Endothelial cell of umbilical vein (primary cell): ENCODE results near the gene ASB2. TPM values are rescaled to one million over a fixed set of nuclear protein-coding genes. Genes with fewer than 3 reads are reported as not detected.

Source experiments
- BruUV-seq: library from RNA; stranded (reverse); fragments of 400-500 nt; replicated peaks from 2 replicates; lab custom pipeline; 2021; lab: Mats Ljungman, UMichigan
- CTCF ChIA-PET: fragments of 300-600, 350-600 bp; sonication (Branson Sonifier 250); formaldehyde crosslinking; loops from one replicate; lab custom pipeline; 2021; ENCODE audit warnings: antibody characterized with exemption, inconsistent platforms; lab: Charles Lee
- POLR2A ChIA-PET: fragments of 300-600, 350-600 bp; sonication (Branson Sonifier 250); formaldehyde crosslinking; loops from one replicate; lab custom pipeline; 2021; ENCODE audit warnings: antibody characterized with exemption, inconsistent platforms; lab: Charles Lee
- DNase-seq: peaks from one replicate; pipeline ENCODE4 v3.0.0-alpha.2; 2011; ENCODE audit warnings: low read depth, low spot score
- FAIRE-seq: peaks from 2 replicates; lab custom pipeline; 2011; peaks lifted over from hg19 to GRCh38; lab: Jason Lieb, UNC
- H2AFZ ChIP-seq: 2 replicates; pipeline ENCODE4 v1.6.0; 2012; ENCODE audit warnings: low read depth, low read length, control low read depth, inconsistent platforms
- H3K27ac ChIP-seq: 2 replicates; pipeline ENCODE4 v1.5.1; 2011; ENCODE audit warnings: low read depth, mild to moderate bottlenecking, control low read depth, low read length, moderate library complexity; ENCODE audit not compliant: insufficient read depth
- H3K27me3 ChIP-seq, 2 experiments: 2 replicates each; pipeline versions ENCODE4 v1.6.0 to v1.6.1; 2011; ENCODE audit warnings: low read length in 2 of 2, mixed read lengths in 1 of 2; ENCODE audit not compliant: control insufficient read depth in 2 of 2, insufficient read depth in 2 of 2
- H3K36me3 ChIP-seq, 2 experiments: 2 replicates in 1 of 2; 3 replicates in 1 of 2; pipeline ENCODE4 v1.5.1; 2011; ENCODE audit warnings: low read length in 2 of 2, mild to moderate bottlenecking in 1 of 2, moderate library complexity in 1 of 2; ENCODE audit not compliant: control insufficient read depth in 2 of 2, insufficient read depth in 2 of 2; ENCODE audit errors: extremely low read depth in 1 of 2
- H3K4me1 ChIP-seq: 3 replicates; pipeline ENCODE4 v1.5.1; 2011; ENCODE audit warnings: mild to moderate bottlenecking, low read length; ENCODE audit not compliant: control insufficient read depth, insufficient read depth; ENCODE audit errors: extremely low read depth
- H3K4me2 ChIP-seq: 2 replicates; pipeline ENCODE4 v1.6.1; 2011; ENCODE audit warnings: low read length, control low read depth, mixed read lengths; ENCODE audit not compliant: insufficient read depth
- H3K4me3 ChIP-seq, 3 experiments: fragments of 200-600 bp in 1 of 3; sonication (generic), shearing (Covaris generic) in 1 of 3; replicated peaks in 1 of 3; 2 replicates each; pipeline ENCODE4 v1.5.1; 2011 to 2016; ENCODE audit warnings: control low read depth in 3 of 3, low read length in 3 of 3, mild to moderate bottlenecking in 2 of 3, inconsistent platforms in 1 of 3, low read depth in 1 of 3, moderate library complexity in 1 of 3; ENCODE audit not compliant: insufficient read depth in 1 of 3
- H3K79me2 ChIP-seq: 2 replicates; pipeline ENCODE4 v1.6.0; 2012; ENCODE audit warnings: low read length, inconsistent platforms; ENCODE audit not compliant: control insufficient read depth, insufficient read depth
- H3K9ac ChIP-seq: replicated peaks from 2 replicates; pipeline ENCODE3; 2011; ENCODE audit warnings: low read length, control low read depth; ENCODE audit not compliant: insufficient read depth; ENCODE audit errors: extremely low read depth
- H3K9me1 ChIP-seq: replicated peaks from 3 replicates; pipeline ENCODE4 v1.6.0; 2011; ENCODE audit warnings: mild to moderate bottlenecking, low read length; ENCODE audit not compliant: control insufficient read depth, insufficient read depth; ENCODE audit errors: extremely low read depth
- H3K9me3 ChIP-seq: replicated peaks from 2 replicates; pipeline ENCODE4 v1.5.1; 2012; ENCODE audit warnings: low read length, inconsistent platforms; ENCODE audit not compliant: control insufficient read depth, insufficient read depth
- H4K20me1 ChIP-seq: replicated peaks from 2 replicates; pipeline ENCODE3; 2011; ENCODE audit warnings: mild to moderate bottlenecking, low read length; ENCODE audit not compliant: control insufficient read depth, insufficient read depth; ENCODE audit errors: extremely low read depth
- EZH2 ChIP-seq: IDR thresholded peaks from 2 replicates; pipeline ENCODE4 v1.6.1; 2012; ENCODE audit warnings: borderline replicate concordance, low read depth, mild to moderate bottlenecking, moderate library complexity, low read length, inconsistent platforms; ENCODE audit not compliant: severe bottlenecking
- JUN ChIP-seq: IDR thresholded peaks from 2 replicates; pipeline ENCODE4 v1.6.1; 2011; ENCODE audit warnings: borderline replicate concordance, low read depth; ENCODE audit not compliant: insufficient read length, insufficient read depth
- MAX ChIP-seq: IDR thresholded peaks from 2 replicates; pipeline ENCODE4 v1.6.1; 2011; ENCODE audit not compliant: insufficient read depth, insufficient read length
- MYC ChIP-seq: IDR thresholded peaks from one replicate; pipeline ENCODE4 v1.6.1; 2011; ENCODE audit warnings: mild to moderate bottlenecking, low read depth, low read length
- POLR2A ChIP-seq: IDR thresholded peaks from 2 replicates; pipeline ENCODE4 v1.6.1; 2012; ENCODE audit warnings: low read depth, mild to moderate bottlenecking, control low read depth, low read length
- POLR2AphosphoS5 ChIP-seq: IDR thresholded peaks from 2 replicates; pipeline ENCODE4 v1.6.1; 2012; ENCODE audit warnings: low read depth, mild to moderate bottlenecking, control low read depth, low read length, moderate library complexity; ENCODE audit not compliant: insufficient read depth
- dilution Hi-C: fragments of 300-500 bp; cut with MboI; formaldehyde crosslinking; loops from one replicate; pipeline ENCODE4 v1.15.0; 2019; ENCODE audit warnings: low sequenced_read_pairs; ENCODE audit not compliant: extremely low pct_ligation_motif_present
- intact Hi-C: fragments of 100-400 bp; cut with micrococcal nuclease; formaldehyde crosslinking; loops from one replicate; pipeline ENCODE4 v1.10.0; 2022
- polyA plus RNA-seq, 4 experiments: library from polyadenylated mRNA; depleted of rRNA in 3 of 4; stranded (reverse) in 3 of 4; unstranded in 1 of 4; fragments of >200 nt; gene quantifications; 2 replicates each; pipeline versions ENCODE4 v1.2.1 to v1.2.3, GENCODE V29; 2011 to 2012; ENCODE audit warnings: missing spikeins in 1 of 4
- total RNA-seq: library from RNA; stranded (reverse); gene quantifications from 2 replicates; pipeline ENCODE4 v1.2.3, GENCODE V29; 2021

Gene ASB2
- total and polyA plus RNA-seq, 2 donors (not counting 3 experiments of a cell fraction or from before 2014, with no cell fraction given), result not detected

GRCh38 chr14:93912782-93913181, 63.6 kb downstream of the ASB2 start:
- dilution Hi-C loops, result no loop called here
- BruUV-seq, result no TSS peak
- intact Hi-C loops, result no loop called here
- H3K4me1 ChIP-seq, result no peaks in the 10 kb centered on the region
- TF ChIP-seq MYC (no peak), EZH2 (no peak)
- no peak overlapping the region for H2AFZ ChIP-seq
- no peak overlapping the region for H3K9ac ChIP-seq
- no peak for FAIRE-seq
- no peaks in the 10 kb centered on the region for H3K79me2 ChIP-seq
- no peak overlapping the region for H3K4me2 ChIP-seq
- H3K9me3 ChIP-seq, result no peaks in the 10 kb centered on the region
- no peaks in the 10 kb centered on the region for H3K36me3 ChIP-seq
- no peaks in the 10 kb centered on the region for H3K27me3 ChIP-seq
- H3K4me3 ChIP-seq, result no peak overlapping the region
- no peak overlapping the region for H3K27ac ChIP-seq
- H3K9me1 ChIP-seq, result no peaks in the 10 kb centered on the region
- no peak for DNase-seq
- ChIA-PET CTCF (interaction anchor here (1.5 kb wide), 1 partner anchor 19 kb away, joined by 3 read pairs; no protein-coding TSS in a partner anchor), POLR2A (no interaction called here)
- H4K20me1 ChIP-seq, result no peaks in the 10 kb centered on the region

- Histone ChIP-seq H3K9ac (no peak overlapping the region), H3K4me3 (no peak overlapping the region), H3K4me2 (no peak overlapping the region), H3K9me3 (no peaks in the 10 kb centered on the region), H3K4me1 (no peaks in the 10 kb centered on the region), H3K27ac (no peak overlapping the region), H3K36me3 (no peaks in the 10 kb centered on the region), H2AFZ (no peak overlapping the region), H3K27me3 (no peaks in the 10 kb centered on the region), H4K20me1 (no peaks in the 10 kb centered on the region), H3K79me2 (no peaks in the 10 kb centered on the region), H3K9me1 (no peaks in the 10 kb centered on the region)
- TF ChIP-seq POLR2A (no peak), JUN (no peak), MYC (no peak), MAX (no peak), POLR2AphosphoS5 (no peak)
- ChIA-PET POLR2A (no interaction called here), CTCF (interaction anchor here (1.2 kb wide), 1 partner anchor 24 kb away, joined by 3 read pairs; no protein-coding TSS in a partner anchor)
- DNase-seq, result no peak
- BruUV-seq, result no TSS peak
- dilution Hi-C loops, result no loop called here
- FAIRE-seq, result no peak
- intact Hi-C loops, result no loop called here
Observed at GRCh38 chr14:93911975-93912615, 64.3 kb downstream of the ASB2 start.
